OCI-LY1 (cell line): ENCODE data around the gene CPEB2.

ENCODE experiments used
- H2AFZ ChIP-seq: fragments of 200-600 bp; sonication (generic), shearing (Covaris generic); 2 replicates; pipeline ENCODE4 v1.6.0; 2014; ENCODE audit warnings: antibody characterized with exemption, mild to moderate bottlenecking, low read length
- H3F3A ChIP-seq: fragments of 200-600 bp; sonication (generic), shearing (Covaris generic); 2 replicates; pipeline ENCODE4 v1.6.0; 2014; ENCODE audit warnings: mild to moderate bottlenecking, antibody characterized with exemption, low read length, moderate library complexity; ENCODE audit not compliant: insufficient read depth
- H3K27ac ChIP-seq: fragments of 200-600 bp; sonication (generic); 2 replicates; pipeline ENCODE4 v1.5.1; 2014; ENCODE audit warnings: low read length, mixed run types, mild to moderate bottlenecking, low read depth; ENCODE audit not compliant: poor library complexity, severe bottlenecking
- H3K27me3 ChIP-seq: fragments of 200-600 bp; sonication (generic); 2 replicates; pipeline ENCODE4 v1.6.0; 2014; ENCODE audit warnings: antibody characterized with exemption, mild to moderate bottlenecking, low read length, moderate library complexity; ENCODE audit not compliant: insufficient read depth
- H3K36me3 ChIP-seq: fragments of 200-600 bp; sonication (generic); 2 replicates; pipeline ENCODE4 v1.6.1; 2014; ENCODE audit warnings: mild to moderate bottlenecking, antibody characterized with exemption, low read length, moderate library complexity, mixed read lengths; ENCODE audit not compliant: insufficient read depth
- H3K4me1 ChIP-seq: fragments of 200-600 bp; sonication (generic); 2 replicates; pipeline ENCODE4 v1.5.1; 2014; ENCODE audit warnings: mild to moderate bottlenecking, low read length, moderate library complexity; ENCODE audit not compliant: insufficient read depth, severe bottlenecking
- H3K4me2 ChIP-seq: fragments of 200-600 bp; sonication (generic), shearing (Covaris generic); 2 replicates; pipeline ENCODE4 v1.6.1; 2014; ENCODE audit warnings: low read length
- H3K4me3 ChIP-seq: fragments of 200-600 bp; sonication (generic); 2 replicates; pipeline ENCODE4 v1.5.1; 2014; ENCODE audit warnings: low read length, low read depth, mild to moderate bottlenecking, mixed read lengths; ENCODE audit not compliant: poor library complexity, severe bottlenecking
- H3K79me2 ChIP-seq: fragments of 200-600 bp; shearing (Covaris generic); 2 replicates; pipeline ENCODE4 v1.6.1; 2016; ENCODE audit warnings: mixed run types, low read length, mixed read lengths; ENCODE audit not compliant: insufficient read depth
- H3K9ac ChIP-seq: fragments of 200-600 bp; sonication (generic), shearing (Covaris generic); 2 replicates; pipeline ENCODE4 v1.6.1; 2014; ENCODE audit warnings: mild to moderate bottlenecking, low read length, mixed read lengths
- H3K9me2 ChIP-seq: fragments of 200-600 bp; sonication (generic), shearing (Covaris generic); 2 replicates; pipeline ENCODE4 v1.6.1; 2014; ENCODE audit warnings: low read depth, mild to moderate bottlenecking, low read length, mixed read lengths
- H3K9me3 ChIP-seq: fragments of 200-600 bp; shearing (Covaris generic); 2 replicates; pipeline ENCODE4 v1.6.1; 2014; ENCODE audit warnings: low read length, mixed read lengths
- H4K20me1 ChIP-seq: fragments of 200-600 bp; sonication (generic), shearing (Covaris generic); 2 replicates; pipeline ENCODE4 v1.6.0; 2016; ENCODE audit warnings: mild to moderate bottlenecking, low read length; ENCODE audit not compliant: insufficient read depth
- CTCF ChIP-seq: fragments of 200-600 bp; sonication (generic), shearing (Covaris generic); IDR thresholded peaks from 2 replicates; pipeline ENCODE4 v1.5.1; 2017; ENCODE audit warnings: mild to moderate bottlenecking, antibody characterized with exemption, low read length, moderate library complexity, mixed read lengths
- EZH2 ChIP-seq: fragments of 200-600 bp; sonication (generic), shearing (Covaris generic); IDR thresholded peaks from 2 replicates; pipeline ENCODE4 v1.8.0; 2017; ENCODE audit warnings: borderline replicate concordance, mixed run types, mild to moderate bottlenecking, antibody characterized with exemption, low read length, moderate library complexity, mixed read lengths

CPEB2 gene

GRCh38 chr4:15117270-15117946 lies 115.1 kb downstream of the CPEB2 start:
- no peak overlapping the region for H3K4me3 ChIP-seq
- H3F3A ChIP-seq, result no peaks in the 10 kb centered on the region
- H3K27ac ChIP-seq, result no peak overlapping the region
- H3K4me2 ChIP-seq, result no peak overlapping the region
- no peaks in the 10 kb centered on the region for H3K79me2 ChIP-seq
- H3K4me1 ChIP-seq, result no peaks in the 10 kb centered on the region
- H3K9ac ChIP-seq, result no peak overlapping the region
- no peak overlapping the region for H2AFZ ChIP-seq
- H3K9me2 ChIP-seq, result no peaks in the 10 kb centered on the region
- no peaks in the 10 kb centered on the region for H3K9me3 ChIP-seq
- no peaks in the 10 kb centered on the region for H4K20me1 ChIP-seq
- H3K36me3 ChIP-seq, result no peaks in the 10 kb centered on the region
- TF ChIP-seq CTCF (no peak), EZH2 (no peak)
- H3K27me3 ChIP-seq, result no peaks in the 10 kb centered on the region

GRCh38 chr4:15118292-15118691 lies 116.0 kb downstream of the CPEB2 start:
- TF ChIP-seq CTCF (no peak), EZH2 (no peak)
- H3K4me2 ChIP-seq, result no peak overlapping the region

More at GRCh38 chr4:15118292-15118691, 116.0 kb downstream of the CPEB2 start:
- Histone ChIP-seq H3K9me2 (no peaks in the 10 kb centered on the region), H3K4me1 (no peaks in the 10 kb centered on the region), H3K27me3 (no peaks in the 10 kb centered on the region), H3K36me3 (no peaks in the 10 kb centered on the region), H3K9ac (no peak overlapping the region), H3K9me3 (no peaks in the 10 kb centered on the region), H3K27ac (no peak overlapping the region), H3K4me3 (no peak overlapping the region), H2AFZ (no peak overlapping the region), H3K79me2 (no peaks in the 10 kb centered on the region), H3F3A (no peaks in the 10 kb centered on the region), H4K20me1 (no peaks in the 10 kb centered on the region)
